AG04450 (cell line): ENCODE measurements around the gene ZNF184. TPM values are rescaled to one million over a fixed set of nuclear protein-coding genes. Genes with fewer than 3 reads are reported as not detected.

ENCODE experiments used
- CTCF ChIA-PET: fragments of 300-600, 350-600 bp; formaldehyde crosslinking; extraction: SDS; loops from one replicate; lab custom pipeline; 2022; ENCODE audit warnings: antibody characterized with exemption, inconsistent platforms; lab: Charles Lee
- POLR2A ChIA-PET: fragments of 350-600 bp; formaldehyde crosslinking; extraction: SDS; loops from one replicate; lab custom pipeline; 2021; ENCODE audit warnings: antibody characterized with exemption, inconsistent platforms; lab: Yijun Ruan, JAX
- DNase-seq: peaks from one replicate; pipeline ENCODE4 v3.0.0-alpha.2; 2011; ENCODE audit warnings: low read depth, low spot score
- H3K27ac ChIP-seq: one replicate; pipeline ENCODE4 v1.5.1; 2012; ENCODE audit warnings: low read depth, low read length, control low read depth
- H3K27me3 ChIP-seq: one replicate; pipeline ENCODE4 v1.6.0; 2012; ENCODE audit warnings: low read length; ENCODE audit not compliant: control insufficient read depth, insufficient read depth
- H3K4me3 ChIP-seq: 2 replicates; pipeline ENCODE4 v1.5.1; 2011; ENCODE audit warnings: mild to moderate bottlenecking, low read depth, low read length, control low read depth
- H3K9me3 ChIP-seq: 2 replicates; pipeline ENCODE4 v1.5.1; 2012; ENCODE audit warnings: low read length; ENCODE audit not compliant: control insufficient read depth, insufficient read depth
- polyA plus RNA-seq: library from polyadenylated mRNA; depleted of rRNA; stranded (reverse); fragments of >200 nt; gene quantifications from 2 replicates; pipeline ENCODE4 v1.2.3, GENCODE V29; 2011
- TF ChIP-seq, protein P1 (sequence below): IDR thresholded peaks from 2 replicates; pipeline ENCODE4 v1.5.1; 2011; ENCODE audit warnings: low read depth, low read length, control low read depth, inconsistent platforms

Gene ZNF184
- polyA plus RNA-seq, 1 experiment = 9.9 TPM

DNA sequence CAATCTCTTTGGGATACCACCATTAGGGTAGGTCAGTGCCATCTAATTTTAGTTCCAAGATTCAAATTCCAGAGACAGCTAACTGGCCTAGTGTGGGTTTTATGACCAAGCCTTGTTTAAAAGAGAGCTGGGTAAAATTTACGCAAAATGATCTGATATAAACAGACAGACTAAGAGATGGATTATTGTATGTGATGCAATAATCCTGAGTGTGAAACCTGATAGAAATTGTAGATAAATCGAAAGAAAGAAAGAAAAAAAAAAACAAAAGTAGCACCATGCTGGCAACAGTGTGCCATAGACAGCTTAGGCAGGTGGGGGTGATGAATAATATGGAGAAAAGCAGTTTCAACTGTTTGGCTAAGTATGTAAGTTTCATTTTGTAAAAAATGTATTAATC is 2.9 kb downstream of the ZNF184 start:
- ChIA-PET CTCF (interaction anchor here (0.8 to 1.0 kb wide), 2 partner anchors 303 to 326 kb away, joined by 3 read pairs; no protein-coding TSS in a partner anchor), POLR2A (interaction anchor here (0.7 kb wide), 1 partner anchor 933 kb away, joined by 3 read pairs; no protein-coding TSS in a partner anchor)
- no peaks in the 10 kb centered on the region for H3K27me3 ChIP-seq
- no peak overlapping the region for H3K4me3 ChIP-seq
- DNase-seq = no peak
- TF ChIP-seq, protein P1, sequence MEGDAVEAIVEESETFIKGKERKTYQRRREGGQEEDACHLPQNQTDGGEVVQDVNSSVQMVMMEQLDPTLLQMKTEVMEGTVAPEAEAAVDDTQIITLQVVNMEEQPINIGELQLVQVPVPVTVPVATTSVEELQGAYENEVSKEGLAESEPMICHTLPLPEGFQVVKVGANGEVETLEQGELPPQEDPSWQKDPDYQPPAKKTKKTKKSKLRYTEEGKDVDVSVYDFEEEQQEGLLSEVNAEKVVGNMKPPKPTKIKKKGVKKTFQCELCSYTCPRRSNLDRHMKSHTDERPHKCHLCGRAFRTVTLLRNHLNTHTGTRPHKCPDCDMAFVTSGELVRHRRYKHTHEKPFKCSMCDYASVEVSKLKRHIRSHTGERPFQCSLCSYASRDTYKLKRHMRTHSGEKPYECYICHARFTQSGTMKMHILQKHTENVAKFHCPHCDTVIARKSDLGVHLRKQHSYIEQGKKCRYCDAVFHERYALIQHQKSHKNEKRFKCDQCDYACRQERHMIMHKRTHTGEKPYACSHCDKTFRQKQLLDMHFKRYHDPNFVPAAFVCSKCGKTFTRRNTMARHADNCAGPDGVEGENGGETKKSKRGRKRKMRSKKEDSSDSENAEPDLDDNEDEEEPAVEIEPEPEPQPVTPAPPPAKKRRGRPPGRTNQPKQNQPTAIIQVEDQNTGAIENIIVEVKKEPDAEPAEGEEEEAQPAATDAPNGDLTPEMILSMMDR = no peak
- no peak overlapping the region for H3K27ac ChIP-seq
- H3K9me3 ChIP-seq = peaks cover 8% of the 10 kb centered on the region; the same call in 1 of the 2 replicates

DNA sequence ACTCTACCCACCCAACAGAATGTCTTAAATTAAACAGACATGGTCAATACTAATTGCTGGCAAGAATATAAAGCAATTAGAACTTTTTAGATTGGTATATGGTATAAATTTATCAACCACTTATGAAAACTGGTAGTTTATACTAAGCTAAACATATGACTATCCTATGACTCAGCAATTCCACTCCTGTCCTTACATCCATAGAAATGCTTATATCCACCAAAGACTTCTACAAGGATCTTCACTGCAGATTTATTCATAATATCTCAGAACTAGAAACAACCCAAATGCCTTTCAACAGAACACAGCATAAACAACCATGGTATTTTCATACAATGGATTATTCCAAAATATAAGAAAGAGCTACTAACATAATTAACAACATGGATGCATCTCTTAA is 4.6 kb downstream of the ZNF184 start:
- no peaks in the 10 kb centered on the region for H3K27me3 ChIP-seq
- no peak overlapping the region for H3K4me3 ChIP-seq
- POLR2A ChIA-PET = no interaction called here
- no peak overlapping the region for H3K27ac ChIP-seq
- TF ChIP-seq, protein P1 = no peak
- CTCF ChIA-PET = interaction anchor here (0.5 to 1.0 kb wide), 3 partner anchors 10 to 284 kb away, joined by 3 to 4 read pairs (median 3); no protein-coding TSS in a partner anchor
- peaks cover 14% of the 10 kb centered on the region for H3K9me3 ChIP-seq
- DNase-seq = peak; percentile 15

DNA sequence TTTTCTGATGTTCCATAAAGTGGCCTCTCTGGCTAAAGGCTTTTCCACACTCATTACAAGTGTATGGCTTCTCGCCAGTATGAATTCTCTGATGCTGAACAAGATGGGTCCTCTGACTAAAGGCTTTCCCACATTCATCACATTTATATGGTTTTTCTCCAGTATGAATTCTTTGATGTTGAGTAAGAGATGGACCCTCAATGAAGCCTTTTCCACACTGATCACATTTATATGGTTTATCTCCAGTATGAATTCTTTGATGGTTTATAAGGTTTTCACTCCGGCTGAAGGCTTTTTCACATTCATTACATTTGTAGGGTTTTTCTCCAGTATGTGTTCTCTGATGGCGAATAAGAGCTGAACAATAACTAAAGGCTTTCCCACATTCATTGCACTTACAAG is 20.4 kb downstream of the ZNF184 start:
- POLR2A ChIA-PET = no interaction called here
- CTCF ChIA-PET = no interaction called here
- H3K4me3 ChIP-seq = no peak overlapping the region
- DNase-seq = no peak
- no peaks in the 10 kb centered on the region for H3K27me3 ChIP-seq
- TF ChIP-seq, protein P1 = no peak
- peaks cover 30% of the 10 kb centered on the region for H3K9me3 ChIP-seq
- no peak overlapping the region for H3K27ac ChIP-seq

DNA sequence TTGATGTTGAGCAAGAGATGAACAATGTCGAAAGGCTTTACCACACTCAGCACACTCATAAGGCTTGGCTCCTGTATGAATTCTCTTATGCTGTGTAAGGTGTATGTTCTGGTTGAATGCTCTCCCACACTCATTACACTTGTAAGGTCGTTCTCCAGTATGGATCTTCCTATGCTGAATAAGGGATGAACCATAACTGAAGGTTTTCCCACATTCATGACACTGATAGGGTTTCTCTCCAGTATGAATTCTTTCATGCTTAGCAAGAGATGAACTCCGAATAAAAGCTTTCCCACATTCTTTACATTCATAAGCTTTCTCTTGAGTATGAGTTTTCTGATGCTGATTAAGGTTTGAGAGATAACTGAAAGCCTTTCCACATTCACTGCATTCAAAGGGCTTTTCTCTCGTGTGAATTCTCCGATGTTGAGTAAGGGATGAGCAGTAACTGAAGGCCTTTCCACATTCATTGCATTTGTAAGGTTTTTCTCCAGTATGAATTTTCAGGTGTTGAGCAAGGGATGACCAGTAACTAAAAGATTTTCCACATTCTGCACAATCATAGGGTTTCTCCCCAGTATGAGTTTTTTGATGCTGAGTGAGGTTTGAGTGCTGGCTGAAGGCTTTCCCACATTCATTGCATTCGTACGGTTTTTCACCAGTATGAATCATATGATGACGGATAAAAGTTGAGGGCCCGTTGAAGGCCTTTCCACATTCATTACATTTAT is 21.1 kb downstream of the ZNF184 start:
- peaks cover 30% of the 10 kb centered on the region for H3K9me3 ChIP-seq
- H3K27ac ChIP-seq = no peak overlapping the region
- DNase-seq = no peak
- H3K4me3 ChIP-seq = no peak overlapping the region
- POLR2A ChIA-PET = no interaction called here
- CTCF ChIA-PET = no interaction called here
- TF ChIP-seq, protein P1 = no peak
- no peaks in the 10 kb centered on the region for H3K27me3 ChIP-seq

DNA sequence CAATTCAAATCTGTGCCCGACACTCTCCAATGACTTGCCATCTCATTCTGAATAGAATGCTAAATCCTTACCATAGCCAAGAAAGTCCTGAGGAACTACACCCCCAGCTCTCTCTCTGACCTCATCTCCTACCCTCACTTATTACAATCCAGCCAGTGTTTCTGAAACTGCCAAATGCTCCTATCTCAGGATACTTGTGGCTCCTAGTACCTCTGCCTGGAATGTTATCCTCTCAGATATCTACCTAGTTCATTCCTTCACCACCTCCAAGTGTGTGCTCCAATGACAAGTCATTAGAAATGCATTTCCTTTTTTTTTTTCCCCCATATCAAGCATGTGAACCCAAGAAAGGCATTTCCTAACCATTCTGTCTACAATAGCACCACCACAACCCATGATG is 24.4 kb downstream of the ZNF184 start:
- no peak overlapping the region for H3K27ac ChIP-seq
- no peaks in the 10 kb centered on the region for H3K27me3 ChIP-seq
- ChIA-PET CTCF (no interaction called here), POLR2A (no interaction called here)
- peaks cover 27% of the 10 kb centered on the region for H3K9me3 ChIP-seq
- DNase-seq = no peak
- TF ChIP-seq, protein P1 = no peak
- no peak overlapping the region for H3K4me3 ChIP-seq
